Common myeloid progenitor, CD34-positive (primary cell): ENCODE measurements around the gene WAPL.
"Not testable (repeated sequence)": the region's sequence is repeated elsewhere in the genome, so short reads cannot be mapped to it uniquely, and the experiment has no call there.

Source experiments
- CTCF ChIA-PET: fragments of 350-600 bp; sonication (Branson Sonifier 250); formaldehyde crosslinking; loops from one replicate; lab custom pipeline; 2021; ENCODE audit warnings: antibody characterized with exemption; lab: Charles Lee
- POLR2A ChIA-PET: fragments of 350-600 bp; sonication (Branson Sonifier 250); formaldehyde crosslinking; loops from one replicate; lab custom pipeline; 2021; ENCODE audit warnings: antibody characterized with exemption; lab: Charles Lee
- DNase-seq, 3 donors: peaks; one replicate each; pipeline versions ENCODE4 v3.0.0 to v3.0.0-alpha.2; 2013
- H3K27ac ChIP-seq, 2 experiments: 1 replicate in 1 of 2; 2 replicates in 1 of 2; pipeline ENCODE4 v1.7.0; 2013; ENCODE audit warnings: inconsistent platforms in 2 of 2, low read length in 2 of 2, mild to moderate bottlenecking in 2 of 2, low read depth in 1 of 2, moderate library complexity in 1 of 2; ENCODE audit not compliant: severe bottlenecking in 2 of 2, insufficient read depth in 1 of 2, poor library complexity in 1 of 2
- H3K27me3 ChIP-seq, 5 experiments: replicated peaks in 2 of 5; 1 replicate in 3 of 5; 2 replicates in 2 of 5; pipeline versions ENCODE4 v1.6.1 to v1.7.0; 2013; ENCODE audit warnings: low read length in 4 of 5, mild to moderate bottlenecking in 2 of 5, moderate library complexity in 2 of 5, inconsistent platforms in 1 of 5; ENCODE audit not compliant: insufficient read depth in 5 of 5, control insufficient read depth in 4 of 5
- H3K36me3 ChIP-seq, 4 experiments: 1 replicate in 2 of 4; 2 replicates in 2 of 4; pipeline versions ENCODE4 v1.6.1 to v1.7.0; 2013; ENCODE audit warnings: low read length in 3 of 4, control low read depth in 1 of 4, mild to moderate bottlenecking in 1 of 4; ENCODE audit not compliant: control insufficient read depth in 4 of 4, insufficient read depth in 4 of 4
- H3K4me1 ChIP-seq, 4 experiments: 1 replicate in 3 of 4; 2 replicates in 1 of 4; pipeline versions ENCODE4 v1.6.1 to v1.7.1; 2013; ENCODE audit warnings: low read length in 3 of 4, mild to moderate bottlenecking in 3 of 4, control low read depth in 1 of 4, inconsistent platforms in 1 of 4, moderate library complexity in 1 of 4; ENCODE audit not compliant: control insufficient read depth in 4 of 4, insufficient read depth in 4 of 4; ENCODE audit errors: control extremely low read depth in 1 of 4
- H3K4me3 ChIP-seq, 7 experiments: 1 replicate in 4 of 7; 2 replicates in 3 of 7; pipeline versions ENCODE4 v1.5.1 to v1.7.0; 2013; ENCODE audit warnings: mild to moderate bottlenecking in 7 of 7, low read length in 6 of 7, moderate library complexity in 6 of 7, inconsistent platforms in 2 of 7, low read depth in 2 of 7, control low read depth in 1 of 7; ENCODE audit not compliant: insufficient read depth in 4 of 7, control insufficient read depth in 1 of 7; ENCODE audit errors: extremely low read depth in 1 of 7
- H3K9me3 ChIP-seq, 5 experiments: 1 replicate in 4 of 5; 2 replicates in 1 of 5; pipeline versions ENCODE4 v1.6.1 to v1.7.1; 2013; ENCODE audit warnings: low read length in 4 of 5, mild to moderate bottlenecking in 2 of 5, inconsistent platforms in 1 of 5, low read depth in 1 of 5, moderate library complexity in 1 of 5; ENCODE audit not compliant: control insufficient read depth in 4 of 5, insufficient read depth in 2 of 5; ENCODE audit errors: control extremely low read depth in 1 of 5
- WGBS: methylation state at CpG from one replicate; pipeline ENCODE4 v1.1.5; 2013; ENCODE audit not compliant: insufficient coverage; 5-methylcytosine and 5-hydroxymethylcytosine counted together

The WAPL gene

DNA sequence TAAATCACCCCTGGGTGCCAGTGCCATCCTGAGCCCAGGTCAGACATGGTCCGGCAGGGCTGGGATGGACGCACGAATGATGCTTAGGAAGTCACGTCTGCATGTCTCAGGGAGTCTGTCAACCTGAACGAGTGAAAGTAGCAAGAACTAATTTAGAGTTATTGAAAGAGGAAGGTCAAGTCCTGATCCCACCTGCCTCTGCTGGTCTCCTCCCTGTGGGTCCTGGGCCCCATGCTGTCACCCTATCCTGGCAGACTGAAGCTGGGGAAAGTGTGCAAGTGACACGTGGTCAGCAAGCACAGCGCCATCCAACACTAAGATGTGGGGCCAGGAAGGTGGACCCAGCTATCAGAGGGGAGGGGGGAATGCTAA is 128.9 kb downstream of the WAPL start:
- POLR2A ChIA-PET, result no interaction called here
- H3K36me3 ChIP-seq, result no peaks in the 10 kb centered on the region
- peaks cover 0 to 33% (median 20%) of the 10 kb centered on the region in 5 experiments for H3K27me3 ChIP-seq
- CTCF ChIA-PET, result interaction anchor here (0.6 to 1.8 kb wide), 2 partner anchors 43 to 192 kb away, joined by 3 to 8 read pairs; no protein-coding TSS in a partner anchor
- H3K9me3 ChIP-seq, result no peaks in the 10 kb centered on the region
- no peak for DNase-seq
- no peak overlapping the region for H3K4me3 ChIP-seq
- H3K4me1 ChIP-seq, result peaks cover 0 to 8% (median 7%) of the 10 kb centered on the region in 4 experiments
- WGBS, result 92% methylated on average over 7 of the region's 7 CpGs
- no peak overlapping the region for H3K27ac ChIP-seq

DNA sequence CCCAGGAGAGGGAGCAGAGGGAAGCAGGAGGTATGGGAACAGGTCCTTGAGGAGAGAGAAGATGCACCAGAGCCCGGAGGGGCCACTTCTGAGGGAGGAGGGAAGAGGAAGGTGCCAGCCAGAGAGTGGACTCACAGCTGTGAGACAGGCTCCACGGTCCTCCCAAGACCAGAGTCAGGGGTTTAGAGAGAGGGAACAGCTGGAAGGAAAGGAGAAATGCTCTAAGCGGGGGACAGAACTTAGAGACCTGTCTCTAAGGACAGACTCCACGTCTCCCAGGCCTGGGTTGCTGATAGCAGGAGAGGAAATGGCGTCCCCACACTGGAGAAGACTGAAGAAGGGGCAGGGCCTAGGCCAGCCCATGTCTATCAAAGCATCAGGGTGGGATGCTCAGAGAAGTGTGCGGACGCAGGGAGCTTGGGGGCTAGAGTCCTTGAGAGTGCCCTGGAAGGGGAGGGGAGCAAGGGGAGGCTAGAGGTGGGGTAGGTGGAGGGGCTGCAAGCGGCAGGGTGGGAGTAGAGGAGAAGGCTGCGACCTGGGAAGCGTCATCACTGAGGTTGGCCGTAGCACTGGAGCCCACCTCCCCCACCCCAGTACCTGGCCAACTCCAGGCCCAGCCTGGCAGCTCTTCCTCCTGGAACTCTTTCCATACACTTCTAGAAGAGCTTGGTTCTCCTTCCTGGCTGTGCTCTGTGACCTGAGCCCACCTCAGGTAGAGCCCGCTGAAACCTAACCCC is 129.4 kb downstream of the WAPL start:
- no peak overlapping the region for H3K4me3 ChIP-seq
- 82% methylated on average over 8 of the region's 12 CpGs for WGBS
- peaks cover 0 to 8% (median 7%) of the 10 kb centered on the region in 4 experiments for H3K4me1 ChIP-seq
- CTCF ChIA-PET, result interaction anchor here (0.6 to 1.8 kb wide), 5 partner anchors 11 to 193 kb away, joined by 3 to 8 read pairs (median 3); no protein-coding TSS in a partner anchor
- no peak overlapping the region for H3K27ac ChIP-seq
- H3K9me3 ChIP-seq, result no peaks in the 10 kb centered on the region
- peaks cover 0 to 38% (median 20%) of the 10 kb centered on the region in 5 experiments for H3K27me3 ChIP-seq
- POLR2A ChIA-PET, result no interaction called here
- DNase-seq, result no peak
- H3K36me3 ChIP-seq, result no peaks in the 10 kb centered on the region

DNA sequence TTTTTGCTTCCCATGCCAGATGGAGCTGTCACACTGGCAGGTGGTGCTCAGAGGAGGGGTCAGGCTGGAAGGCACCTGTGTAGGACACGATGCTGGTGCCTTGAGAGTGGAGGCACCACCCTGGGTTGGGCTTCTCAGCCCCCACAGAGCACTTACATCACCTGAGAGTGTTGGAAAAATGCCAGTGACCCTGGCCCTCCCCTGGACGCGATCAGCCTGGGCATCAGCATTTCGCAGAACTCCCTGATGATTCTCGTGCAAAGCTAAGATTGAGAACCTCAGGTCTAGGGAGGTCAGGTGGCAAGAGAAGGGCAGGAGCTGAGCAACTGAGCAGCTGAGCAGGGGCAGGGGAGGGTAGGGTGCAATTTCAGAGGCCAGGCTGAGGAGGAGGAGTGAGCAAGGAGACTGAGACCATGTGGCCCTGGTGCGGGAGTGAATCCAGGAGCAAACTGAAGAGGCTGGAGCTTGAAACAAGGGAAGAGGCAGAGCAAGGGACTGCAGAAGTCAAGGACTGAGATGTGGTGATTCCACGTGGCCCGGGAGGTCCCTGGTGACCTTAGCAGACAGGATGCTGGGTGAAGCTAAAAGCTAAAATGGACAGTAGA is 130.3 kb downstream of the WAPL start:
- ChIA-PET POLR2A (no interaction called here), CTCF (interaction anchor here (0.7 to 1.3 kb wide), 5 partner anchors 10 to 187 kb away, joined by 3 read pairs; no protein-coding TSS in a partner anchor)
- Histone ChIP-seq H3K36me3 (no peaks in the 10 kb centered on the region), H3K4me3 (no peak overlapping the region), H3K9me3 (no peaks in the 10 kb centered on the region), H3K27ac (no peak overlapping the region), H3K27me3 (peaks cover 0 to 38% (median 20%) of the 10 kb centered on the region in 5 experiments), H3K4me1 (peaks cover 0 to 8% (median 7%) of the 10 kb centered on the region in 4 experiments)
- 100% methylated on average over 7 of the region's 8 CpGs for WGBS
- DNase-seq, result no peak

DNA sequence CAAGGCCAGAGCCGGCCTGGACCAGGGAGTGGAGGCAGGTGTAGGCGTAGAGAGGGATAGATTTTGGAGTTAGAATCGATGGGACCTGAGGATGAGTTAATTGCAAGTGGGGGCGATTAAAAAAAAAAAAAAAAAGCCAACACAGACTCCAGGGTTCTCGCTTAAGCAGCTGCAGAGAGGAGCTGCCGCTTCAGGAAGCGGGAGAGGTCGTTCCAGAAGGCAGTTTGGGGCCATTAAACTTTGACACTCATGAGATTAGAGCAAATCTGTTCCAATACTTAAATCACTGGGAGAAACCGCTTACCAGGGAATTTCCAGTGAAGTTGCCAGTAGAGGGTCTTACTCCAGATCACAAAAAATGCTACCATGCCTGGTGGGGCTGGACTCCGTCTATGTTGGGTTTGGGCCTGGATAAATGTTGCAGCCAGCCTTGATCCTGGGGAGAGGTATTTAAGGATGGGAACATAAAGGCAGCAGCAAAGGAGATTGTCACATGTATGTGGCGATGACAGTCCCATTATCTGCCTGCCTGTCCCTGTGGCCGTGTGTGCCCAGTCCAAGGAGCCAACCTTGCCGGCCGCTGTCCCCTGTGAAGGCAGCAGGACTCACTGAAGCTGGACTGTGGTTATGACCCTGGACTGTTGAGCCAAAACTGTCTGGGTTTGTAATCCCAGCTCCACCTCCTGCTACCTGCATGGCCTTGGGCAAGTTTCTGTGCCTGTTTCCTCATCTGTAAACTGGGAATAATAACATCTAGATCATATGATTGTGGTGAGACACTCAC is 131.1 kb downstream of the WAPL start:
- Histone ChIP-seq H3K27me3 (peaks cover 0 to 46% (median 20%) of the 10 kb centered on the region in 5 experiments), H3K27ac (no peak overlapping the region), H3K4me1 (peaks cover 0 to 8% (median 7%) of the 10 kb centered on the region in 4 experiments), H3K9me3 (no peaks in the 10 kb centered on the region), H3K4me3 (no peak overlapping the region), H3K36me3 (no peaks in the 10 kb centered on the region)
- ChIA-PET CTCF (interaction anchor here (0.7 to 5.5 kb wide), 7 partner anchors 9 to 188 kb away, joined by 3 to 25 read pairs (median 3); no protein-coding TSS in a partner anchor), POLR2A (no interaction called here)
- WGBS, result 91% methylated on average over 13 of the region's 14 CpGs
- no peak for DNase-seq

DNA sequence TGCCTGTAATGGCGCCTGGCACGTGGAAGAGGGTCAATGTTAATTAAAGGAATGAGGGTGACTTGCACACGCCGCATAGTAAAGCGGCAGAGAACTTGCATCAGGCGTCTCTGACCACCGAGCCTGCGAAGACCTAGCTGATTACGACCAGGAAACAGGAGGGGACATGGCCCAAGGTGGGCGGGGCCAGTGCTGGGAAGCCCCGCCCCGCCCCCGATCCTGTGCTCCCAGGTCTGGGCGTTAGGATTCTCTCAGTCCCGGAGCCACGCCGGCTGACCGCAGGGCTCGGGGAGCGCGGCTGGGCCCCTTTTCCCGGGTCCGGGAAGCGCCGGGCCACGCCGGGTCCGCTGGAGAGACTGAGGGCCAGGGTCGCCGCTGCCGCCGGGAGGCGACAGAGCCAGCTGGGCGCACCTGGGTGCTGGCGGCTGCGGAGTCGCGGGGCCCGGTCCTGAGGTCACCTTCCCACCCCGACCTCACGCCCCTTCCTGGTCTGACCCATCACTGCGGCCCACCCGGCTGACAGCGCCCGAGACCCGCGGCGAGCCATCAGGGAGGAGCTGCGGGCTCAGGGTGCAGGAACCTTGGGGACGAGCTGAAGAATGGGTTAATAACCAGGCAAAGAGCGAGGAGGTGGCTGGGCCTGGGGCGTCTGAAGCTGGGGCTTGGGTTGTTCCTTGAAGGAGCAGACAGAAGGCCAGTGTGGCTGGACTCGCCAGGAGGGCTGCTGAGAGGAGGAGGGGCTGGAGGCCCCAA is 132.0 kb downstream of the WAPL start:
- CTCF ChIA-PET, result interaction anchor here (1.0 to 5.5 kb wide), 4 partner anchors 10 to 40 kb away, joined by 3 to 25 read pairs (median 5); no protein-coding TSS in a partner anchor
- Histone ChIP-seq H3K4me1 (peaks cover 0 to 8% (median 7%) of the 10 kb centered on the region in 4 experiments), H3K36me3 (no peaks in the 10 kb centered on the region), H3K27me3 (peaks cover 0 to 49% (median 20%) of the 10 kb centered on the region in 5 experiments), H3K4me3 (peak overlapping the region; percentile 8 to 68 (median 52)), H3K9me3 (no peaks in the 10 kb centered on the region), H3K27ac (no peak overlapping the region)
- WGBS, result 21% methylated on average over 47 of the region's 53 CpGs
- POLR2A ChIA-PET, result no interaction called here
- DNase-seq, result peak in 2 of 3 donors; percentile 37 to 55

DNA sequence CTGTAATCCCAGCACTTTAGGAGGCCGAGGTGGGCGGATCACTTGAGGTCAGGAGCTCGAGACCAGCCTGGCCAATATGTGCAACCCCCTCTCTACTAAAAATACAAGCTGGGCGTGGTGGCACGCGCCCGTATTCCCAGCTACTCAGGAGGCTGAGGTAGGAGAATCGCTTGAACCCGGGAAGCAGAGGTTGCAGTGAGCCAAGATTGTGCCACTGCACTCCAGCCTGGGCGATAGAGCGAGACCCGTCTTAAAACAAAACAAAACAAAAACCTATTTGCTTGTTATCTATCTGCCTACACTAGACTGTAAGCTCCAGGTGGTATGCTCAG is 132.5 kb downstream of the WAPL start:
- DNase-seq, H3K36me3 ChIP-seq, POLR2A ChIA-PET, H3K9me3 ChIP-seq, H3K27ac ChIP-seq, H3K4me1 ChIP-seq: not testable (repeated sequence)
- Histone ChIP-seq H3K27me3 (peaks cover 0 to 49% (median 18%) of the 10 kb centered on the region in 5 experiments), H3K4me3 (peak overlapping the region; percentile 8 to 68 (median 52))
- CTCF ChIA-PET, result interaction anchor here (1.0 to 5.5 kb wide), 4 partner anchors 11 to 40 kb away, joined by 3 to 25 read pairs (median 5); no protein-coding TSS in a partner anchor
- 68% methylated on average over 9 of the region's 12 CpGs for WGBS
